Psoas muscle (tissue), 8 donors: Measurements from ENCODE around the gene VRK1. TPM values are rescaled to one million over a fixed set of nuclear protein-coding genes. Genes with fewer than 3 reads are reported as not detected.

Source experiments
- ATAC-seq, 4 donors: fragments of 200-7000 bp; cut with Tn5 transposase; one replicate each; pipeline ENCODE4 v1.9.1; 2020; ENCODE audit warnings: moderate library complexity in 3 of 4, mild to moderate bottlenecking in 2 of 4
- DNase-seq, 2 donors: peaks; one replicate each; pipeline ENCODE4 v3.0.0-alpha.2; 2020
- H3K27ac ChIP-seq: fragments of 200-600 bp; one replicate; pipeline ENCODE4 v1.8.0; 2022
- H3K27me3 ChIP-seq, 3 donors: fragments of 200-600 bp in 1 of 3; one replicate each; pipeline versions ENCODE4 v1.6.1 to v1.8.0; 2013 to 2022; ENCODE audit warnings: low read length in 2 of 3, mild to moderate bottlenecking in 2 of 3, moderate library complexity in 1 of 3; ENCODE audit not compliant: insufficient read depth in 3 of 3
- H3K36me3 ChIP-seq, 2 donors: fragments of 200-600 bp in 1 of 2; one replicate each; pipeline versions ENCODE4 v1.6.1 to v1.8.0; 2013 to 2022; ENCODE audit warnings: low read depth in 1 of 2, mild to moderate bottlenecking in 1 of 2, moderate library complexity in 1 of 2; ENCODE audit not compliant: insufficient read depth in 1 of 2
- H3K4me1 ChIP-seq: fragments of 200-600 bp; one replicate; pipeline ENCODE4 v1.8.0; 2022
- H3K4me3 ChIP-seq: fragments of 200-600 bp; one replicate; pipeline ENCODE4 v1.8.0; 2022; ENCODE audit warnings: mild to moderate bottlenecking
- H3K9me3 ChIP-seq: fragments of 200-600 bp; one replicate; pipeline ENCODE4 v1.8.0; 2022
- WGBS, 3 donors: extraction: QIAGEN DNeasy Blood & Tissue Kit; methylation state at CpG; one replicate each; pipeline versions ENCODE4 v1.1.6 to v1.1.7; 2013; 5-methylcytosine and 5-hydroxymethylcytosine counted together
- intact Hi-C, 2 donors: fragments of 100-400 bp; cut with DNase I; formaldehyde crosslinking; loops; one replicate each; pipeline versions ENCODE4 v1.11.0 to v1.14.2; 2022
- polyA plus RNA-seq, 3 donors: library from polyadenylated mRNA; stranded (reverse); fragments of 200-250 nt; gene quantifications; one replicate each; pipeline ENCODE4 v1.2.3, GENCODE V29; 2013
- total RNA-seq, 4 donors: library from RNA; stranded (reverse); fragmentation: NEBNext Ultra II Directional in 2 of 4; extraction: Animal tissue kit (Norgen Biotek cat#: 25700) in 2 of 4; gene quantifications; one replicate each; pipeline versions ENCODE4 v1.2.1 to v1.2.4, GENCODE V29; 2021 to 2023
- TF ChIP-seq, protein P1 (sequence below): fragments of 200-600 bp; IDR thresholded peaks from one replicate; pipeline ENCODE4 v1.8.0; 2022; ENCODE audit warnings: antibody characterized with exemption
- donor health status: healthy with polysubstance abuse.
- donor health status: DM: no; HTN: no; CAD: no; lungs with moderate emphysema.
- donor health status: Bipolar disorder and iron deficiency.
- donor health status: healthy.
- donor health status: DM: yes; HTN: yes; CAD: no.
- donor health status: DM: no; HTN: no; CAD: no.
- donor health status: DM: no; HTN: no; CAD: no.
- donor health status: DM: yes; HTN: yes; CAD: no.

The VRK1 gene
- total and polyA plus RNA-seq, 7 donors = 2.5 to 4.9 (median 4.0) TPM

DNA sequence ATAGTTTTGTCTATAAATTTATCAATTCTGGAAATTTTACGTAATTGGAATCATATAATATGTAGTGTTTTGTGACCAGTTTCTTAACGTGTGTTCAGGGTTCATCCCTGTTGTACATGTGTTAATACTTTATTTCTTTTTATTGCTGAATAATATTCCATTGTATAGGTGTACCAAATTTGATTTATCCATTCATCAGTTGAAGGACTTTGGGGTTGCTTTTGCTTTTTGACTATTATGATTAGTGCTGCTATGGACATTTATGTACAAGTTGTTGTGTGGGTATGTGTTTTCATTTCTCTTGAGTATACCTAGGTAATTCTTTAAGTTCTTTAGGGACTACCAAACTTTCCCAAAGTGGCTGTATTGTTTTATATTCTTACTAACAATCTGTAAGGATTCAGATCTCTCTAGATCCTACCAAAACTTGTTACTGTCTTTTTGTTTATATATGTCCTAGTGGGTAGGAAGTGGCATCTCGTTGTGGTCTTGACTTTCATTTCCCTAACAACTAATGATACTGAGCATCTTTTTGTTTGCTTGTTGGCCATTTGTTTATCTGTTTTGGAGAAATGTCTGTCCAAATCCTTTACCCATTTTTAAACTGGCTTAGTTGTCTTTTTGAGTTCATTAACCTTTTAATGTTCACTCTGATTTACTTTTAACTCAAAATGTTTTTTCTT lies 14.9 kb downstream of the VRK1 start:
- Histone ChIP-seq H3K27ac (no peak overlapping the region), H3K4me3 (no peak overlapping the region), H3K9me3 (no peaks in the 10 kb centered on the region), H3K27me3 (no peaks in the 10 kb centered on the region), H3K36me3 (no peaks in the 10 kb centered on the region), H3K4me1 (no peaks in the 10 kb centered on the region)
- ATAC-seq = no peak
- 83 to 87% (median 84%) methylated on average over 3 of the region's 3 CpGs for WGBS, 3 donors
- TF ChIP-seq, protein P1, sequence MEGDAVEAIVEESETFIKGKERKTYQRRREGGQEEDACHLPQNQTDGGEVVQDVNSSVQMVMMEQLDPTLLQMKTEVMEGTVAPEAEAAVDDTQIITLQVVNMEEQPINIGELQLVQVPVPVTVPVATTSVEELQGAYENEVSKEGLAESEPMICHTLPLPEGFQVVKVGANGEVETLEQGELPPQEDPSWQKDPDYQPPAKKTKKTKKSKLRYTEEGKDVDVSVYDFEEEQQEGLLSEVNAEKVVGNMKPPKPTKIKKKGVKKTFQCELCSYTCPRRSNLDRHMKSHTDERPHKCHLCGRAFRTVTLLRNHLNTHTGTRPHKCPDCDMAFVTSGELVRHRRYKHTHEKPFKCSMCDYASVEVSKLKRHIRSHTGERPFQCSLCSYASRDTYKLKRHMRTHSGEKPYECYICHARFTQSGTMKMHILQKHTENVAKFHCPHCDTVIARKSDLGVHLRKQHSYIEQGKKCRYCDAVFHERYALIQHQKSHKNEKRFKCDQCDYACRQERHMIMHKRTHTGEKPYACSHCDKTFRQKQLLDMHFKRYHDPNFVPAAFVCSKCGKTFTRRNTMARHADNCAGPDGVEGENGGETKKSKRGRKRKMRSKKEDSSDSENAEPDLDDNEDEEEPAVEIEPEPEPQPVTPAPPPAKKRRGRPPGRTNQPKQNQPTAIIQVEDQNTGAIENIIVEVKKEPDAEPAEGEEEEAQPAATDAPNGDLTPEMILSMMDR = no peak
- intact Hi-C loops = no loop called here
- DNase-seq = no peak

DNA sequence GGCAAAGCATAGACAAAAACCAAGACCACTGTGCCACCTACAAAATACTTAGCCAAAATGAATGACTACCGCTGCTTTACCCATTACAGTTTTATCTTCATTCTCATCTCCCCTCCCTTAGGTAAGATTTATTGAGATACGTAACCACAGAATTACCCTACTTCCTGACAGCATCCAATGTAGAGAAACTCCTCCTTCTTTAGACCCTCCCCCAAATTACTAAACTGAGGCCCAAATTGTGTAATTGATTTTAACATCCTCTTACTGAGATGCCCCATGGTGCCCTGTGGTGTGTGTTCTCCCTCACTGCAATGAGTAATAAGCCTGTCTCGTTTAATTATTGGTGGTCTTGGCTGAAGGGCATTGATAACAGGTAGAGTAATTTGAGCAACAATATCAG lies 19.1 kb downstream of the VRK1 start:
- 90 to 94% (median 91%) methylated on average over 3 of the region's 3 CpGs for WGBS, 3 donors
- Histone ChIP-seq H3K4me1 (no peaks in the 10 kb centered on the region), H3K27ac (no peak overlapping the region), H3K4me3 (no peak overlapping the region), H3K36me3 (no peaks in the 10 kb centered on the region), H3K9me3 (no peaks in the 10 kb centered on the region), H3K27me3 (no peaks in the 10 kb centered on the region)
- ATAC-seq (no peak), DNase-seq (no peak)
- TF ChIP-seq, protein P1 = no peak
- intact Hi-C loops = no loop called here

DNA sequence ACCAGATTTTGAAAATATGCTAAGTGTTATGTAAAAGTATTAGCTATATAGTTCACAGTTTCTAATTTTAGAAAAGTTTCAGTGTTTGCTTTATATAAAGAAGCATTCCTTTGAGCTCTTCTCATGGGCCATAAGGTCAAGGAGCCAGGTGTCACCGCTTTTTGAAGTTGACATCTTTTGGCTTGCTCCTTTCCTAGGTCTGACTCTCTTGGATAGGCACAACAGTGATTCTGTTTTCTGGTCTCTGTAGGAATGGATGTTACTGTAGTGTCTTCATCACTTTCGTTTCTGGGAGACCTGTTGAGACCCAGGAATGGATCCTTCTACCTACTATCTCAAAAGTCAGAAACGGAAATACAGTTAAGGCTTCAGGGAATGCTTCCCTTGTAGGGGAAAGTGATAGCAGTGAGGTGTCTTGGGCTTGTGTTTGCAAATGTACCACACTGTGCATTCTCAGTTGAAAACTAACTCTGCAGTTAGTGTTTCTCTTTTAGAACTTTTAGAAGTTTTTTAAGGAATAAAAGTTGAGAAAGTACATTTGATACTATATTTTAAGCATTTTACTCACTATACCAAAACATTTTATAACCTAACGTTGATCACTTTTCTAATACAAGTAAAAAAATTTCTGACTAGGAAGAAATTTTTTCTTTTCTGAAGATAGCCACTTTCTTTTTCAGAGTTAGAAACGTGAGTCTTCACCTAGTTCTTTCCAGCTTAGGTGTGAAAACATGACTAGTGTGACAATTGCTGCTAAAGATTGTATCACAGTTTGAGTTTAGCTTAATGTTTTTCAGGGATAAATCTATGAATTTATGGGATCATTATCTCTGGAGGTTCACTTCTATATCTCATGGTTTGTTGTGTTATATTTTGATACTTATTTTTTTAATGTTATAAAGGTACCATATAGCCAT lies 20.8 kb downstream of the VRK1 start:
- DNase-seq (no peak), ATAC-seq (no peak)
- no peak overlapping the region for H3K27ac ChIP-seq
- TF ChIP-seq, protein P1 = no peak
- intact Hi-C loops = no loop called here
- no peaks in the 10 kb centered on the region for H3K9me3 ChIP-seq
- H3K4me3 ChIP-seq = no peak overlapping the region
- no peaks in the 10 kb centered on the region for H3K27me3 ChIP-seq
- WGBS, 3 donors = 79 to 86% (median 81%) methylated on average over 5 of the region's 5 CpGs
- no peaks in the 10 kb centered on the region for H3K4me1 ChIP-seq
- H3K36me3 ChIP-seq = no peaks in the 10 kb centered on the region

DNA sequence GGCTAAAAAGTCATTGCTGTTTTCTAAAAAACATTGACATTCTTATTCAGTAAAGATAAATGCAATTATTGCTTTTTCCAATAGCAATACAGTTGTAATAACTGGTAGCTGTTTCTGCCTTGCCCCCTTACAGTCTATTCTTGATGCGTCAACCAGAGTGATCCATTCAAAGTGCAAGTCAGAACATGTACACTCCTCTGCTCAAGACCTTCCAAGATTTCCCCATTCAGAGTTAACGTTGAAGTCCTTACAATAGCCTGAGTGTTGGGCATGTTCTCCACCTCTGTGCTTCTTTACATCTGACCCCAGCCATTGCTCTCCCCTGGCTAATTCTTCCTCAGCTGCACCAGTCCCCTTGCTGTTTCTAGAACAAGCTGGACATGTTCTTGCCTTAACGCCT lies 24.3 kb downstream of the VRK1 start:
- no peak for ATAC-seq
- H3K4me3 ChIP-seq = no peak overlapping the region
- no peaks in the 10 kb centered on the region for H3K9me3 ChIP-seq
- DNase-seq = no peak
- TF ChIP-seq, protein P1 = no peak
- intact Hi-C loops = no loop called here
- no peaks in the 10 kb centered on the region for H3K27me3 ChIP-seq
- H3K4me1 ChIP-seq = no peaks in the 10 kb centered on the region
- no peak overlapping the region for H3K27ac ChIP-seq
- 81 to 88% (median 84%) methylated on average over 3 of the region's 3 CpGs for WGBS, 3 donors
- no peaks in the 10 kb centered on the region for H3K36me3 ChIP-seq
